ENCODE results near the gene CUX1. TPM values are rescaled to one million over a fixed set of nuclear protein-coding genes. Genes with fewer than 3 reads are reported as not detected.

Gene CUX1
- total RNA-seq, 1 donor from 2014 or later, result 40.5 TPM

DNA sequence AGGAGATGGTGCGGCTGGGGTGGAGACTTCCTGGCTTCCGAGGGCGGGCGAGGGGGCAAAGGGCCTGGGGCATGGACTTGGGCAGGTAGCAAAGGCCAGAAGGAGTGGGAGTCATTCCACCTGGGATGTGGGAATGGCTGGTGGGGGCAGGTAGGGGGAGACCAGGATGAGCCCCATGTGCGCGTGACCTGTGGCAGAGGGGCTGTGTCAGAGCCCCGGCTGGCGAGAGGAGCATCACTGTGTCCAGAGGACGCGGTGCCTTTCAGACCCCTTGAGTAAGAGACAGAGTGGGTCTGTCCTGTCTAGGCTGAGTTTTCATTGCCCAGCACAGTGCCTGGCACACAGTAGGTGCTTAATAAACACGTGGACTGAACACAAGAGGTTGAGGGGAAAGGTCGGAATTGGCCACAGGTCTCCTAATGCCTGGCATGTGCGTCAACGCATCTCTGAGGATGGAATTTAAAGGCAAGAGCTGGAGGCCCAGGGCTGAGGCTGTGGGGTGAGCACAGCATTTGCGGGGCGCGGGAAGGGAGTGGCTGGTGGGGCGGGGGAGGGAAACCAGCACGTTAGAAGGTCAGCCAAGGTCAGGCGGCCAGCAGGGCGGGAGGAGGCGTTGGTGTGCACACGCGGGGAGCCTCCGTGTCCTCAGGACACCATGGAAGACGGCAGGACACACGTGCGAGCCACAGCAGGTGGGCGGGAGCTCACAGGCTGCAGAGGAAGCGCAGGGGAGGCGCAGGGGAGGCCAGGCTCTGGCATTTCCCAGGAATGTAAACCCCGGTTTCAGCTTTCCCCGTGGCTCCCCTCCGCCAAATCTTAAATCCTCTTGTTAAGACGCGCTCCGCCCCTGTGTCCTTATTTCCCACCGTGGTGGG, 51.8 kb downstream of the CUX1 start:
- Histone ChIP-seq H3K27me3 (ENCODE audit: control insufficient read depth, insufficient read depth, low read length) (no peaks in the 10 kb centered on the region), H3K4me3 (ENCODE audit: low read depth, low read length) (no peak overlapping the region), H3K36me3 (ENCODE audit: control insufficient read depth, insufficient read depth, low read length) (peaks cover 3% of the 10 kb centered on the region)
- no peak for DNase-seq (ENCODE audit: low read depth)
- TF ChIP-seq, protein P1, sequence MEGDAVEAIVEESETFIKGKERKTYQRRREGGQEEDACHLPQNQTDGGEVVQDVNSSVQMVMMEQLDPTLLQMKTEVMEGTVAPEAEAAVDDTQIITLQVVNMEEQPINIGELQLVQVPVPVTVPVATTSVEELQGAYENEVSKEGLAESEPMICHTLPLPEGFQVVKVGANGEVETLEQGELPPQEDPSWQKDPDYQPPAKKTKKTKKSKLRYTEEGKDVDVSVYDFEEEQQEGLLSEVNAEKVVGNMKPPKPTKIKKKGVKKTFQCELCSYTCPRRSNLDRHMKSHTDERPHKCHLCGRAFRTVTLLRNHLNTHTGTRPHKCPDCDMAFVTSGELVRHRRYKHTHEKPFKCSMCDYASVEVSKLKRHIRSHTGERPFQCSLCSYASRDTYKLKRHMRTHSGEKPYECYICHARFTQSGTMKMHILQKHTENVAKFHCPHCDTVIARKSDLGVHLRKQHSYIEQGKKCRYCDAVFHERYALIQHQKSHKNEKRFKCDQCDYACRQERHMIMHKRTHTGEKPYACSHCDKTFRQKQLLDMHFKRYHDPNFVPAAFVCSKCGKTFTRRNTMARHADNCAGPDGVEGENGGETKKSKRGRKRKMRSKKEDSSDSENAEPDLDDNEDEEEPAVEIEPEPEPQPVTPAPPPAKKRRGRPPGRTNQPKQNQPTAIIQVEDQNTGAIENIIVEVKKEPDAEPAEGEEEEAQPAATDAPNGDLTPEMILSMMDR (IDR thresholded peaks at IDR 0.05; ENCODE audit: insufficient read depth, low read length, severe bottlenecking), result no peak
- FAIRE-seq, result no peak

DNA sequence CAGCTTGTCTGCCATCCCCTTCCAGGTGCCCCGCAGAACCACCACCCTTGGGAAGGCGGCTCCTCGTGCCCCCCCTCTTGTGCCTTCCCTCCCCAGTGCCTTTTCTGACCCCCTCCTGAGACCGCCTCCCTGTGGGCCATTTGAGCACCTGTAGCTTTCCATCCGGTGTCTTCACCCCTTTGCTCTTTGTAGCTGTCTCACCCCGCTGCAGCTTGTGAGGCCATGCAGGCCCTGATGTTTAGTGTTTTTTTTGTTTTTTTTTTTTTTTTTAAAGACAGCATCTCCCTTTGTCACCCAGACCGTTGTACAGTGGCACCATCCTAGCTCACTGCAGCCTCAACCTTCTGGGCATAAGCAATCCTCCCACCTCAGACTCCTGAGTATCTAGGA, 52.5 kb downstream of the CUX1 start:
- TF ChIP-seq, protein P1 (IDR thresholded peaks at IDR 0.05; ENCODE audit: insufficient read depth, low read length, severe bottlenecking), result no peak
- no peak for DNase-seq (ENCODE audit: low read depth)
- no peaks in the 10 kb centered on the region for H3K27me3 ChIP-seq (ENCODE audit: control insufficient read depth, insufficient read depth, low read length)
- peaks cover 3% of the 10 kb centered on the region for H3K36me3 ChIP-seq (ENCODE audit: control insufficient read depth, insufficient read depth, low read length)
- no peak overlapping the region for H3K4me3 ChIP-seq (ENCODE audit: low read depth, low read length)
- no peak for FAIRE-seq

DNA sequence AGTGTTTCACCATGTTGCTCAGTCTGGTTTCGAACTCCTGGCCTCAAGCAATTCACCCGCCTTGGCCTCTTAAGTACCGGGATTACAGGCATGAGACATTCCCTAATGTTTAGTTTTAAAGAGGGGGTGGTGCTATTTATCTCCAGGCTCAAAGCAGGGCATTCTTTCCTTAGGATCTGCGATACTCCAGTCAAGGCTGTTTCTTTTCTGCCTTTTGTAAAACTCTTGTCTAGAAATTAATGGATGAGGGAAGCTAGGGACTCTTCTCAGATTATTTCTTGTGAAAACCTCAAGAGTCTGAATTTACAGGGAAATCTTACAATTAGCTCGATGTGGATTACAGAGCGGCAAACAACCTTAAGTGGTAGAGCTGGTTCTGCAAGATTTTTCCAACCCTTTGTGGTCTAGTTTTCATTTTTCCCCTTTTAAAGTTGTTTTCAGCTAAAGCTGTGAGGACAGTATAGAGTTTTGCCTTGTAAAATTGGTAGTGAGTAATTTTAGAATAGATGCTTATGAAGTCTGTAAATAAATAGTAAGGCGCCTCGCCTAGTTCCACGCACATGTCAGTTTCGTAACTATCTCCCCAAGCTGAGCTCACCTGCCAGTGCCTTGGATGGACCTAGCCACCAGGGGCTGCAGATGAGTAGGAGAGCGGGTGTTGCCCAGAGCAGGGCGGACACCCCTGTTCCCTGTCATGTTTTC, 53.1 kb downstream of the CUX1 start:
- TF ChIP-seq, protein P1 (IDR thresholded peaks at IDR 0.05; ENCODE audit: insufficient read depth, low read length, severe bottlenecking), result peak; percentile 74
- peak; percentile 80 for DNase-seq (ENCODE audit: low read depth)
- no peaks in the 10 kb centered on the region for H3K27me3 ChIP-seq (ENCODE audit: control insufficient read depth, insufficient read depth, low read length)
- H3K36me3 ChIP-seq (ENCODE audit: control insufficient read depth, insufficient read depth, low read length), result peaks cover 3% of the 10 kb centered on the region
- no peak for FAIRE-seq
- no peak overlapping the region for H3K4me3 ChIP-seq (ENCODE audit: low read depth, low read length)

DNA sequence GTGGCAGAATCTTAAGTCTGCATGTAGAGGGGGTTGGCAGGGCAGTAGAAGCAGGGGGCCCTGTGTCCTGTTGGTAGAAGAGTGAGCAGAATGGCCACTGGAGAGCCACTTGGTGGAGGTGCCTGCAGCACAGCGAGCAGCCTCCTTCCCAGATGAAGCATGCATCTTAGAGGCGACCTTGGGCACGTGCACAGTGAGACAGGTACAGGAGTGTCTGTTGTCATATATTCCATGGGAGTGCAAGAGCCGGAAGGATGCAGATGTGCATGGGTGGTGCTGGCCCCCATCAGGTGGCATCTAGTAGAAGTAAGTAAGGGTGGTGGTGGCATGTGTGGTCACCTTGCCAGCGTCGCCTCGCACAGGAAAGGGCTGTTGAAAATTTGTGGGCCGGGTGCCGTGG, 53.9 kb downstream of the CUX1 start:
- no peaks in the 10 kb centered on the region for H3K27me3 ChIP-seq (ENCODE audit: control insufficient read depth, insufficient read depth, low read length)
- H3K36me3 ChIP-seq (ENCODE audit: control insufficient read depth, insufficient read depth, low read length), result peaks cover 3% of the 10 kb centered on the region
- DNase-seq (ENCODE audit: low read depth) (no peak), FAIRE-seq (no peak)
- TF ChIP-seq, protein P1 (IDR thresholded peaks at IDR 0.05; ENCODE audit: insufficient read depth, low read length, severe bottlenecking), result no peak
- no peak overlapping the region for H3K4me3 ChIP-seq (ENCODE audit: low read depth, low read length)

DNA sequence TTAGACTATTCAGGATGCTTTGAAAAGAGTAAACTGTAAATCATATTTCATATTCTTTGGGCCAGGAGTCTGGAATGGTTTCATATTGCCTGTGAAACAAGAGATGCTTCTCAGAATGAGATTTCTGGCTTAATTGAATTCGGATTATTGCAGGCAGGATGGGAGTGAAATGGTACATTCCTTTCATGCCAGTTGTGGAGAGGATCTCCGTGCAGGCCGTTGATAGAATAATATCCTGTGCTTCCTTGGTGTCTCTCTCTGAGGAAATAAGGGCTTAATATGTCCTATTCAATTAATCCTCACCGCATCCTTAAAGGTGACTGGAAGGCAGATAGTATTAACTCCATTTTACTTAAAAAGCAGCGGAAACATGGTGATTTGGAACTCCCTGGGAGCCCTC, 56.6 kb downstream of the CUX1 start:
- TF ChIP-seq, protein P1 (IDR thresholded peaks at IDR 0.05; ENCODE audit: insufficient read depth, low read length, severe bottlenecking), result no peak
- Histone ChIP-seq H3K4me3 (ENCODE audit: low read depth, low read length) (no peak overlapping the region), H3K27me3 (ENCODE audit: control insufficient read depth, insufficient read depth, low read length) (no peaks in the 10 kb centered on the region), H3K36me3 (ENCODE audit: control insufficient read depth, insufficient read depth, low read length) (no peaks in the 10 kb centered on the region)
- DNase-seq (ENCODE audit: low read depth), result no peak
- no peak for FAIRE-seq
